ENCODE data around the gene NCKAP1.
"Not testable (repeated sequence)": the region's sequence is repeated elsewhere in the genome, so short reads cannot be mapped to it uniquely, and the experiment has no call there.

Gene NCKAP1

DNA sequence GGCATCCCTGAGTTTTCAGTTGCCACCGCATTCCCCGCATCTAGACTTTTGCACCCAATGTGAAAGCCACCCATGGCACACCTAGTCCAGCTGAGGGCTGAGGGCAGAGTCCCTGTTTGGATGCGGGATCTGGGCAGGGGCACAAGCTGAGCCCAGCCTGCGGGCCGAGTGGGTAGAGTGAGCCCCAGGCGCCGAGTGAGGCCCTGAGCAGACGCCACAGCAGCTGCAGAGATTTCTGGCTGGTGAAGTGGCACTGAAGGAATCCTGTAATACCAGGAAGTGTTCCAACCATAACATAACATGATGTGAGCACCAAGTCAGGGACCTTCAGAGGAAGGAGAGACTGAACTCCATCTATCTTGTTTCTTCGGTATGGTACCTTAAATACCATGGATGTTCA, 144.1 kb downstream of the NCKAP1 start:
- no peak overlapping the region for H2AFZ ChIP-seq (ENCODE audit: low read length)
- H3K4me1 ChIP-seq (ENCODE audit: control insufficient read depth in 2 of 2, insufficient read depth in 1 of 2, low read depth in 1 of 2, low read length in 2 of 2), result no peaks in the 10 kb centered on the region
- no peak overlapping the region for H3K27ac ChIP-seq (replicated peaks; ENCODE audit: low read length)
- H2BK15ac ChIP-seq (ENCODE audit: low read length), result no peak overlapping the region
- H2BK120ac ChIP-seq (ENCODE audit: low read depth, low read length), result no peak overlapping the region
- H3K18ac ChIP-seq (ENCODE audit: low read length), result no peak overlapping the region
- no peak overlapping the region for H3K9ac ChIP-seq (ENCODE audit: low read depth, low read length, poor library complexity)
- no peak overlapping the region for H2BK12ac ChIP-seq (ENCODE audit: low read length)
- no peaks in the 10 kb centered on the region for H3K79me1 ChIP-seq (ENCODE audit: low read depth, low read length)
- H3K4me2 ChIP-seq (ENCODE audit: insufficient read depth, low read length, poor library complexity, severe bottlenecking), result no peak overlapping the region
- no peak overlapping the region for H3K4me3 ChIP-seq (ENCODE audit: low read length in 2 of 2)
- H3K9me3 ChIP-seq (replicated peaks in 1 of 2; ENCODE audit: control insufficient read depth in 2 of 2, insufficient read depth in 1 of 2, low read depth in 1 of 2, low read length in 2 of 2), result peaks cover 0 to 9% of the 10 kb centered on the region in 2 donors
- no peaks in the 10 kb centered on the region for H3K36me3 ChIP-seq (replicated peaks in 1 of 2; ENCODE audit: control insufficient read depth in 2 of 2, insufficient read depth in 2 of 2, low read length in 2 of 2)
- H2AK5ac ChIP-seq (ENCODE audit: low read depth, low read length), result no peak overlapping the region
- H3K4ac ChIP-seq (ENCODE audit: low read length), result no peak overlapping the region
- peak overlapping the region; percentile 9 for H3K23ac ChIP-seq (ENCODE audit: low read depth, low read length, poor library complexity)
- H3K27me3 ChIP-seq (ENCODE audit: control insufficient read depth in 3 of 3, insufficient read depth in 3 of 3, low read depth in 1 of 3, low read length in 3 of 3), result no peaks in the 10 kb centered on the region
- H2BK5ac ChIP-seq (ENCODE audit: low read length), result no peak overlapping the region
- no peak overlapping the region for H4K91ac ChIP-seq (ENCODE audit: low read depth, low read length, poor library complexity)
- no CpG with 5 or more reads among the region's 9 CpGs for WGBS, 2 donors (ENCODE audit: extremely low coverage in 2 of 2, insufficient read length in 2 of 2, insufficient replicate concordance in 1 of 2)
- no peak for DNase-seq (ENCODE audit: low spot score)
- H3K14ac ChIP-seq (ENCODE audit: low read length), result no peak overlapping the region
- H4K8ac ChIP-seq (ENCODE audit: low read depth, low read length), result no peak overlapping the region

DNA sequence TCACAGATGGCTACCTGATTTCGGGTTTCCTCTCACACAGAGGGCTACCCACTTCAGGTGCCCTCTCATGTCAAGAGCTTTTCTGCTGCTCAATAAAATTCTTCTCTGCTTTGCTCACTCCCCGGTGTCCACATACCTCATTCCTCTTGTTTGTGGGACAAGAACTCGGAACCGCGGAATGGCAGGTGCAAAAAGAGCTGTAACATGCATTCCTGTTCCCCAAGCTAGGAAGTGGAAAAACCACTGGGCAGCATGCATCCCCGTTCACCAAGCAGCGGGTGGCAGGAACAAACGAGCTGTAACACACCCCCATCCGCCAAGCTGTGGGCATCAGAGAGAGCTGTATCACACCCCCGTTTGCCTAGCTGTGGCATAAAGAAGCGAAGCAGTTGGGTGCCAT, 144.6 kb downstream of the NCKAP1 start:
- H3K4ac ChIP-seq (ENCODE audit: low read length), result no peak overlapping the region
- H2BK5ac ChIP-seq (ENCODE audit: low read length), result no peak overlapping the region
- H3K14ac ChIP-seq (ENCODE audit: low read length), result no peak overlapping the region
- H2BK12ac ChIP-seq (ENCODE audit: low read length), result no peak overlapping the region
- no peak overlapping the region for H3K9ac ChIP-seq (ENCODE audit: low read depth, low read length, poor library complexity)
- H3K9me3 ChIP-seq (replicated peaks in 1 of 2; ENCODE audit: control insufficient read depth in 2 of 2, insufficient read depth in 1 of 2, low read depth in 1 of 2, low read length in 2 of 2), result peaks cover 0 to 9% of the 10 kb centered on the region in 2 donors
- no peak overlapping the region for H3K4me3 ChIP-seq (ENCODE audit: low read length in 2 of 2)
- no peaks in the 10 kb centered on the region for H3K27me3 ChIP-seq (ENCODE audit: control insufficient read depth in 3 of 3, insufficient read depth in 3 of 3, low read depth in 1 of 3, low read length in 3 of 3)
- no peaks in the 10 kb centered on the region for H3K36me3 ChIP-seq (replicated peaks in 1 of 2; ENCODE audit: control insufficient read depth in 2 of 2, insufficient read depth in 2 of 2, low read length in 2 of 2)
- no peak overlapping the region for H2BK15ac ChIP-seq (ENCODE audit: low read length)
- no peak overlapping the region for H3K23ac ChIP-seq (ENCODE audit: low read depth, low read length, poor library complexity)
- H4K8ac ChIP-seq (ENCODE audit: low read depth, low read length), result no peak overlapping the region
- no CpG with 5 or more reads among the region's 11 CpGs for WGBS, 2 donors (ENCODE audit: extremely low coverage in 2 of 2, insufficient read length in 2 of 2, insufficient replicate concordance in 1 of 2)
- H4K91ac ChIP-seq (ENCODE audit: low read depth, low read length, poor library complexity), result no peak overlapping the region
- no peak overlapping the region for H3K18ac ChIP-seq (ENCODE audit: low read length)
- H2AK5ac ChIP-seq (ENCODE audit: low read depth, low read length), result no peak overlapping the region
- no peak overlapping the region for H2AFZ ChIP-seq (ENCODE audit: low read length)
- no peaks in the 10 kb centered on the region for H3K4me1 ChIP-seq (ENCODE audit: control insufficient read depth in 2 of 2, insufficient read depth in 1 of 2, low read depth in 1 of 2, low read length in 2 of 2)
- no peak overlapping the region for H3K27ac ChIP-seq (replicated peaks; ENCODE audit: low read length)
- H3K4me2 ChIP-seq (ENCODE audit: insufficient read depth, low read length, poor library complexity, severe bottlenecking), result no peak overlapping the region
- H2BK120ac ChIP-seq (ENCODE audit: low read depth, low read length), result no peak overlapping the region
- H3K79me1 ChIP-seq (ENCODE audit: low read depth, low read length), result no peaks in the 10 kb centered on the region
- no peak for DNase-seq (ENCODE audit: low spot score)

DNA sequence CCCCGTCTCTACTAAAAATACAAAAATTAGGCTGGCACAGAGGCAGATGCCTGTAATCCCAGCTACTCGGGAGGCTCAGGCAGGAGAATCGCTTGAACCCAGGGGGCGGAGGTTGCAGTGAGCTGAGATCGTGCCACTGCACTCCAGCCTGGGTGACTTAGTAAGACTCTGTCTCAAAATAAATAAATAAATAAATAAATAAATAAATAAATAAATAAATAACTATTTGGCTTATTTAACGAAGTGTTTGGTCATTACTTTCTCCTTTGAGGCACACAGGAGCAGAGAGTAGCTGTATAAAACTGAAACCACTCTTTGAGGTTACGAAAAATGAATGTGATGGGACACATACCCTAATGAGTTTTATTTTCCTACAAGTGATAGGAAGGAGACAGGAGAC, 145.2 kb downstream of the NCKAP1 start:
- no CpG with 5 or more reads among the region's 7 CpGs for WGBS, 2 donors (ENCODE audit: extremely low coverage in 2 of 2, insufficient read length in 2 of 2, insufficient replicate concordance in 1 of 2)
- not testable (repeated sequence) for H3K79me1 ChIP-seq (ENCODE audit: low read depth, low read length); H4K91ac ChIP-seq (ENCODE audit: low read depth, low read length, poor library complexity); H2BK12ac ChIP-seq (ENCODE audit: low read length); H3K27me3 ChIP-seq (ENCODE audit: control insufficient read depth in 3 of 3, insufficient read depth in 3 of 3, low read depth in 1 of 3, low read length in 3 of 3); H3K9me3 ChIP-seq (replicated peaks in 1 of 2; ENCODE audit: control insufficient read depth in 2 of 2, insufficient read depth in 1 of 2, low read depth in 1 of 2, low read length in 2 of 2); H3K14ac ChIP-seq (ENCODE audit: low read length); H2BK120ac ChIP-seq (ENCODE audit: low read depth, low read length); H3K23ac ChIP-seq (ENCODE audit: low read depth, low read length, poor library complexity); H3K27ac ChIP-seq (replicated peaks; ENCODE audit: low read length); H2AFZ ChIP-seq (ENCODE audit: low read length); H2BK5ac ChIP-seq (ENCODE audit: low read length); H4K8ac ChIP-seq (ENCODE audit: low read depth, low read length); H3K4ac ChIP-seq (ENCODE audit: low read length); H3K4me3 ChIP-seq (ENCODE audit: low read length in 2 of 2); H3K4me1 ChIP-seq (ENCODE audit: control insufficient read depth in 2 of 2, insufficient read depth in 1 of 2, low read depth in 1 of 2, low read length in 2 of 2); H3K9ac ChIP-seq (ENCODE audit: low read depth, low read length, poor library complexity); H2AK5ac ChIP-seq (ENCODE audit: low read depth, low read length); H3K18ac ChIP-seq (ENCODE audit: low read length); H2BK15ac ChIP-seq (ENCODE audit: low read length); DNase-seq (ENCODE audit: low spot score); H3K4me2 ChIP-seq (ENCODE audit: insufficient read depth, low read length, poor library complexity, severe bottlenecking); H3K36me3 ChIP-seq (replicated peaks in 1 of 2; ENCODE audit: control insufficient read depth in 2 of 2, insufficient read depth in 2 of 2, low read length in 2 of 2)

DNA sequence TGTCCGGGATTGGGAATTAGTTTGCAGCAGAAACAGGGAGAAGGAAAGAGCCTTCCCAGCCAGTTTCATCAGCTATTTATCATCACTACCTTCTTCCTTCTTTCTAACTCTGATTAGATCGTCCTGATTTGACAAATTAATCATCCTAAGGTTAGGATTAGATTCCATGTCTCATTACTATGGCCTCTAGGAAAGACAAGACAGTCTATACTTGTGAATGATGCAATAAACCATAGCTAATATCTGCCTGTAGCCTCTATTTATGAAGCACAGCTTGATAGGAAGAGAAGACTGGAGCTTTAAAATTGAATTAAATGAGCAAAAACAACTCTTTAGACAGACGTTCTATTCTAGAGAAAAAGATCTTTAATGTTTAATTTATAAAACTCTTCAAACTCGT, 146.6 kb downstream of the NCKAP1 start:
- H2AFZ ChIP-seq (ENCODE audit: low read length), result no peak overlapping the region
- no peaks in the 10 kb centered on the region for H3K4me1 ChIP-seq (ENCODE audit: control insufficient read depth in 2 of 2, insufficient read depth in 1 of 2, low read depth in 1 of 2, low read length in 2 of 2)
- no peak overlapping the region for H3K14ac ChIP-seq (ENCODE audit: low read length)
- H2AK5ac ChIP-seq (ENCODE audit: low read depth, low read length), result no peak overlapping the region
- H4K91ac ChIP-seq (ENCODE audit: low read depth, low read length, poor library complexity), result no peak overlapping the region
- no peak for DNase-seq (ENCODE audit: low spot score)
- H4K8ac ChIP-seq (ENCODE audit: low read depth, low read length), result no peak overlapping the region
- H3K27me3 ChIP-seq (ENCODE audit: control insufficient read depth in 3 of 3, insufficient read depth in 3 of 3, low read depth in 1 of 3, low read length in 3 of 3), result no peaks in the 10 kb centered on the region
- H3K9ac ChIP-seq (ENCODE audit: low read depth, low read length, poor library complexity), result no peak overlapping the region
- H2BK120ac ChIP-seq (ENCODE audit: low read depth, low read length), result no peak overlapping the region
- no CpG with 5 or more reads among the region's 4 CpGs for WGBS, 2 donors (ENCODE audit: extremely low coverage in 2 of 2, insufficient read length in 2 of 2, insufficient replicate concordance in 1 of 2)
- H3K4ac ChIP-seq (ENCODE audit: low read length), result no peak overlapping the region
- H3K27ac ChIP-seq (replicated peaks; ENCODE audit: low read length), result no peak overlapping the region
- no peak overlapping the region for H2BK12ac ChIP-seq (ENCODE audit: low read length)
- H3K4me3 ChIP-seq (ENCODE audit: low read length in 2 of 2), result no peak overlapping the region
- no peaks in the 10 kb centered on the region for H3K36me3 ChIP-seq (replicated peaks in 1 of 2; ENCODE audit: control insufficient read depth in 2 of 2, insufficient read depth in 2 of 2, low read length in 2 of 2)
- H3K23ac ChIP-seq (ENCODE audit: low read depth, low read length, poor library complexity), result no peak overlapping the region
- H2BK15ac ChIP-seq (ENCODE audit: low read length), result no peak overlapping the region
- no peak overlapping the region for H2BK5ac ChIP-seq (ENCODE audit: low read length)
- H3K9me3 ChIP-seq (replicated peaks in 1 of 2; ENCODE audit: control insufficient read depth in 2 of 2, insufficient read depth in 1 of 2, low read depth in 1 of 2, low read length in 2 of 2), result peaks cover 0 to 9% of the 10 kb centered on the region in 2 donors
- H3K18ac ChIP-seq (ENCODE audit: low read length), result no peak overlapping the region
- H3K4me2 ChIP-seq (ENCODE audit: insufficient read depth, low read length, poor library complexity, severe bottlenecking), result no peak overlapping the region
- no peaks in the 10 kb centered on the region for H3K79me1 ChIP-seq (ENCODE audit: low read depth, low read length)
